Skin of body (tissue), 2 donors: Measurements from ENCODE around the gene REXO4. TPM values are rescaled to one million over a fixed set of nuclear protein-coding genes. Genes with fewer than 3 reads are reported as not detected.
"Not testable (repeated sequence)": the region's sequence is repeated elsewhere in the genome, so short reads cannot be mapped to it uniquely, and the experiment has no call there.

Experiments used
- DNase-seq: peaks from one replicate; lab custom pipeline; 2025; lab: John Stamatoyannopoulos, UW
- total RNA-seq: library from RNA; depleted of rRNA; stranded (reverse); fragments of >200 nt; gene quantifications from one replicate; pipeline ENCODE4 v1.2.3, GENCODE V29; 2014

REXO4 gene
- total RNA-seq, result 11.3 TPM

DNA sequence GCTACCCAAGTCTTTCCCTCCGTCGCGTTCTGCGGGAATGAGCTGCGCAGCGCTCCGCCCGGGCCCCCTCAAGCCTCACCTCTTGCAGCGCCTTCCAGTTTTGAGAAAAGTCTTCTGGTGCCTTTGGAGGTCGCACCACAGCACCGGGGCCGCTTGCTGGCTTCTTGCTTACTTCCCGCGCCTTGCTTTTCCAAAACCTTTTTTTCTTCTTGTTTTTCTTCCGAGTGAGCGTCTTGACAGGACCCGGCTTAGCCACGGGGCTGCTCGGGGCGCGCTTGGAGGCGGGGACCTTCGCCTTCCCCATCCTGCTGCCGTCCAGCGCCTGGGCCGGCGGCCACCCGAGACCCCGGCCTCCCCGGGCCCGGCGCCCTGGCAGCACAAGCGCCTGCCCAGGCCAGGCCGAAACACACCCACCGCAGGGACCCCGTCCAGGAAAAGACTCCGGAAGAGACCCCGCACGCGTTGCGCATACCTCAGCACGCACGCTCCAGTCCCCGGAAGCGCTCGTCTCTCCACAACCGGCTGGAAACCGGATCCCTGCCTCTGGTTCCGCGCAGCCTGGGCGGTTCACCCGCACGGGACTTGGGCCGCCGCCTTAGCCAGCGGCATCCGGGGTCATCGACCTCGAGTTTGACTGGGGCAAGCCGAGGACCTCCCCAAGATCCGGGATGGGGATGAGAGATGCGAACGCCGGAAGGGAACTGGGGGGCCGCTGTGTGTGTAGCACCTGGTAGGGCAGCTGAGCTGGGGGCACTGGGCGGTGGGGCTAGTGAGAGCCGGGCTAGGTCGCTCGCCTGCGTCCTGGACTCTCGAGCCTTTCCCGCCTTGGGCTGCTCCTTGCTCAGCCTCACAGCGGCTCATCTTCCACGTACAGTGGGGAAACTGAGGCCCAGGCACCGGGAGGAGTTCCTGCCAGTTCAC is at the start of gene REXO4:
REXO4 (minus strand) TSS at position 470 of the 921 bp plus-strand sequence; CDS start at position 304, 166 bp downstream.
- peak; percentile 88 for DNase-seq

DNA sequence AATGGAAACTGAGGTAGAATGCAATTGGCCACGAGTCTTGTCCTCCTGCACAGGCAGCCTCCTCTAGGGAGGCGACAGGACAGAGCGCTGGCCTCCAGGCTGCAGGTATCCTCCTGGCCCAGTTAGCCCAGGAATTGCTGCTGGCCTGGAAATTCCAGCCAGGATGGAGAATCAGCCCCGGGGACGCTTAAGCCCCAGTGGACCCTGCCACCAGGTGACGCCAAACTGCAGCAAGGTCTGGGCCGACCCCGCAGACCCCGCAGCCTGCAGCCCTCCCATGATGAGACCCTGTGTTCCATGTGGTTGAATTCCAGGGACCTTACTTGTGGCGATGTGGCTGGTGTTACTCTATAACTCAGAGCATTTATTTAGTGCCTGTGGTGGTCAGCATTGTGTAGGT is 49.3 kb upstream of the REXO4 start:
- no peak for DNase-seq

- DNase-seq, result no peak
These were observed 48.2 kb upstream of the REXO4 start for GRCh38 chr9:133465984-133466383.

GRCh38 chr9:133464638-133465037 is 46.8 kb upstream of the REXO4 start:
- no peak for DNase-seq

DNA sequence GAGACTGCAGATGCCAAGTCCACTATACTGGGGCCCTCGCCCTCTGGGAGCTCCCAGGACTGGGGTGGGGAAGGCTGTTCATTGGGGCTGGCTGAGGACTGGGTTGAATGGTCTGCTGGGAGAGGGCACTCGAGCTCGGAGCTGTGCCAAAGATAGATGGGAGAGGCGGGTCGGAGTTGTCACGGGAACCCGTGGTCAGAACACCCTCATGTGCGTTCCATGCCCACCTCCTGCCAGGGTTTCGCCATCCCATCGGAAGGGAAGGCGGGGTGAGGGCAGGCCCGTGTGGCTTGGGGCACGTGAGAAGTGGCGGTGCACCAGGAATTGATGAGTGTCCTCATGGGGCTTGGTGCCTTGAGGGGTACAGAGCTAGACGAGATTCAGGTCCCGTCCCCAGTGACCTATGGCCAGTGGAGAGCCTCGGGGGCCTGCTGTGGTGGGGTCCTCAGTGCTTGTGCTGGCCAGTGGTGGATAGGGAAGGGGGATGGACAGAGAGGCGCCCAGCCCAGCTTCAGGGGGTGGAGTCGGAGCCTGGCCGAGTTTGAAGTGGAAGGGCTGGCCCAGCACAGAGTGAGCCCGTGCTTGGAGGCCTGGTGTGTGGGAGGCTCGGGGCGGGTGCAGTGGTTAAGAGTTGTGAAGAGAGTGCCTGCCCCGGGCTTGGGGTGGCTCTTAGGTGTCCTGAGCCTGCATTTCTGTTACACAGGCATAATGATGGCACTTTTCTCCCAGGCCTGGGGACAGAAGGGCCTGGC is 46.2 kb upstream of the REXO4 start:
- DNase-seq, result no peak

GRCh38 chr9:133463234-133463863 is 45.5 kb upstream of the REXO4 start:
- no peak for DNase-seq

- no peak for DNase-seq
These were observed 44.2 kb upstream of the REXO4 start for GRCh38 chr9:133461975-133462374.

- no peak for DNase-seq
These were observed 42.8 kb upstream of the REXO4 start for GRCh38 chr9:133460405-133461175.

- peak; percentile 90 for DNase-seq
These were observed 41.9 kb upstream of the REXO4 start, which contains the start of gene CACFD1 for GRCh38 chr9:133459476-133460404. Gene CACFD1 (plus strand): TSS chr9:133459978. CDS start chr9:133460067, 89 bp downstream.

DNA sequence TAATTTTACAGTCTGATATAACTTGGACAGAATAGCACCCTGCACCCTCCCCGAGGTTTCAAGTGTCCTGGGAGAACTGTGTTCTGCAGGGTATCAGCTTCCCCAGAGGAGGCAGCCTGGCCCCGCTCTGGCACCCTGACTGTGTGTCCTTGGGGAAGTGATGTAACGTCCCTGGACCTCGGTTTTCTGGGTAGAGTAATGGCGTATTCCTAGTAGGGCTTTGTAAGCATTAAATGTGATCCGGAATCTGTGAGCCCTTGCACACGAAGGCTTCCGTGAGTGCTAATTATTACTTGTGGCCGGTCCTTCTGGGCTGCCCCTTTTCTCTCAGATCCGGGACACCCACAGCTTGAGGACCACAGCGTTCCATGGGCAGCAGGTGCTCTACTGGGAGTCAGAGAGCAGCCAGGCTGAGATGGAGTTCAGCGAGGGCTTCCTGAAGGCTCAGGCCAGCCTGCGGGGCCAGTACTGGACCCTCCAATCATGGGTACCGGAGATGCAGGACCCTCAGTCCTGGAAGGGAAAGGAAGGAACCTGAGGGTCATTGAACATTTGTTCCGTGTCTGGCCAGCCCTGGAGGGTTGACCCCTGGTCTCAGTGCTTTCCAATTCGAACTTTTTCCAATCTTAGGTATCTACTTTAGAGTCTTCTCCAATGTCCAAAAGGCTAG is 41.0 kb upstream of the REXO4 start:
- DNase-seq, result no peak

DNA sequence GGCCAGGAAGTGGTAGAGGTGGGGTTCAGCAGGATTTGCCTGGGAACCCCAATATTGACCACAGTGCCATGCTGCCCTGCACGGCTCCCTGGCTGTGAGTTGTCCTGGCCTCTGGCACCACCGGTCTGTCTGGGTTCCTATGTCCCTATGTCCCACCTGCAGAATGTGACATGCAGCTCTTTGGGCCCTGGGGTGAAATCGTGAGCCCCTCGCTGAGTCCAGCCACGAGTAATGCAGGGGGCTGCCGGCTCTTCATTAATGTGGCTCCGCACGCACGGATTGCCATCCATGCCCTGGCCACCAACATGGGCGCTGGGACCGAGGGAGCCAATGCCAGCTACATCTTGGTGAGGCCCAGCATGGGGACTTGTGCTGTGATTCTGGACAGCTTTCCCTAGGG is 39.9 kb upstream of the REXO4 start:
- no peak for DNase-seq

- no peak for DNase-seq
These were observed 39.4 kb upstream of the REXO4 start for GRCh38 chr9:133457233-133457632.

DNA sequence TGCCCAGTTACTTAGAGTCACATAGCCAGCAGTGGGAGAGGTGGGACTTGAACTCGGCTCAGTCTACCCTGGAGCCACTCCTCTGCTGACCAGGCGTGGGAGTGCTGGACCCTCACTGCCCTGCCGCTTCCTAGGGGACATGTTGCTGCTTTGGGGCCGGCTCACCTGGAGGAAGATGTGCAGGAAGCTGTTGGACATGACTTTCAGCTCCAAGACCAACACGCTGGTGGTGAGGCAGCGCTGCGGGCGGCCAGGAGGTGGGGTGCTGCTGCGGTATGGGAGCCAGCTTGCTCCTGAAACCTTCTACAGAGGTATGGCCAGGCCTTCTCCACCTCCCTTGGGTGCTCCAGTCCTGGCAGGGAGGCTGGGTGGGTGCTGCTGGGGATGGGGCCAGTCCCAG is 38.6 kb upstream of the REXO4 start:
- DNase-seq, result no peak

DNA sequence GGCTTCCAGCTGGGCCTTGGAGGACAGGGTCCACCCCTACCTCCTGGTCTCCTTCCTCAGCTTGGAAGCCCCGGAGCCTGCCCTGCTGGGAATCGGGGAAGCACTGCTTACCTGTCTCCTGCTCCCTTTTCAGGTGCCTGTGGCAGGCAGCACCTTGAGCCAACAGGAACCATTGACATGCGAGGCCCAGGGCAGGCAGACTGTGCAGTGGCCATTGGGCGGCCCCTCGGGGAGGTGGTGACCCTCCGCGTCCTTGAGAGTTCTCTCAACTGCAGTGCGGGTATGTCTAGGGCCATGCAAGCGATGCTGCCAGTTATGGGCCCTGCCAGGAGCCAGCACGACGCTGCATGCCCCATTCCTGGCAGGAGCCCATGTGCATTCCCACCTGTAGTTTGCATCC is 38.1 kb upstream of the REXO4 start:
- no peak for DNase-seq

DNA sequence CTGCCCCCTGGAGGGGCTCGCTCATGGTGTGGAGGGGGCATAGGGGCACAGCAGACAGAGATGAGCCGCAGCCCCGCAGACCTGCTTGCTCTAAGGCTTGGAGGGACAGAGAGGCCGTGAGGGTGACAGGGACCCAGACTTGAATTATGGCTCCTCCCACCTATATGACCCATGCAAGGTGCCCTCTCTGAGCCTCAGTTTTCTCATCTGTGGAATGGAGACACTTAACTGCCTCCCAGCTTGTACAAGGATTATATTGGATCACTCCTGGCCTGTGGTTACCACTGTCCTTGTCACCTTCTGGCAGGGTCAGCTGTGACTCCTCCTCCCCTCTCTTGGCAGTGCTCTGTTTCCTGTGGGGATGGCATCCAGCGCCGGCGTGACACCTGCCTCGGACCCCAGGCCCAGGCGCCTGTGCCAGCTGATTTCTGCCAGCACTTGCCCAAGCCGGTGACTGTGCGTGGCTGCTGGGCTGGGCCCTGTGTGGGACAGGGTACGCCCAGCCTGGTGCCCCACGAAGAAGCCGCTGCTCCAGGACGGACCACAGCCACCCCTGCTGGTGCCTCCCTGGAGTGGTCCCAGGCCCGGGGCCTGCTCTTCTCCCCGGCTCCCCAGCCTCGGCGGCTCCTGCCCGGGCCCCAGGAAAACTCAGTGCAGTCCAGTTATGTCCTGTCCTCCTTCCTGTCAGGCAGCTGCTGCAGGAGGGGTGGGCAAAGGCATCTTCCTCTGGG is 37.3 kb upstream of the REXO4 start:
- DNase-seq, result no peak

DNA sequence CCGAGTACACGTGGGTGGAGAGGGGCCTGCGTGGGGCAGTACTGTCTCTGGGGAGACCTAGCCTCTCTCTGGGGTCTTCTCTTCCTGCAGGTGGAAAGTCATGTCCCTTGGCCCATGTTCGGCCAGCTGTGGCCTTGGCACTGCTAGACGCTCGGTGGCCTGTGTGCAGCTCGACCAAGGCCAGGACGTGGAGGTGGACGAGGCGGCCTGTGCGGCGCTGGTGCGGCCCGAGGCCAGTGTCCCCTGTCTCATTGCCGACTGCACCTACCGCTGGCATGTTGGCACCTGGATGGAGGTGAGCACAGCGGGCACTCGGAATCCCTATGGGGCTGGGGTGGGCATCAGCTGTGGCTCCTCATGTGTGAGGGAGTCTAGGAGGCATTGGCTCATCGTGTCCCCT is 36.5 kb upstream of the REXO4 start:
- no peak for DNase-seq

- no peak for DNase-seq
These were observed 35.8 kb upstream of the REXO4 start for GRCh38 chr9:133453651-133454050.

DNA sequence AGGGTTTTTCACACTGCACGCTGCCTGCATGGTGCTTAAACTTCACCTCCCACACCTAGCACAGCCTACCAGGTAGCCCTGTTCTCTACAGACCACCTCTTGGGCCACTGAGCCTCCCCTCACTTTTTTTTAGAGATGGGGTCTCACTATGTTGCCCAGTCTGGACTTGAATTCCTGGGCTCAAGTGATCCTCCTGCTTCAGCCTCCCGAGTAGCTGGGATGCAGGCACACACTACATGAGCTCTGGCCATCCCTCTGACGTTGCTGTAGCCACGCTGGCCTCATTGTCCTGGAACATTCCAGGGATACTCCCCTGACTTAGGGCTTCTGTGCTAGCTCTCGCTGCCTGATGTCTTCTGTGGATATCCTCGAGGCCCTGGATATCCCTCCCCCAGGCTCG is 34.8 kb upstream of the REXO4 start:
- no peak for DNase-seq

- DNase-seq, result not testable (repeated sequence)
These were observed 34.1 kb upstream of the REXO4 start for GRCh38 chr9:133451865-133452264.
